ENCODE results near the gene YBX1.
"Not testable (repeated sequence)": the region's sequence is repeated elsewhere in the genome, so short reads cannot be mapped to it uniquely, and the experiment has no call there.

The YBX1 gene

GRCh38 chr1:42689912-42690311 lies 7.7 kb downstream of the YBX1 start:
- no peak for DNase-seq

GRCh38 chr1:42690477-42691156 lies 8.4 kb downstream of the YBX1 start:
- DNase-seq, result no peak

GRCh38 chr1:42691157-42691498 lies 8.9 kb downstream of the YBX1 start:
- no peak for DNase-seq

- DNase-seq, result no peak
These were observed 10.2 kb downstream of the YBX1 start for GRCh38 chr1:42692461-42692860.

GRCh38 chr1:42692911-42693310 lies 10.7 kb downstream of the YBX1 start:
- DNase-seq, result no peak

- DNase-seq, result no peak
These were observed 16.0 kb downstream of the YBX1 start for GRCh38 chr1:42698081-42698813.

- DNase-seq, result no peak
These were observed 17.8 kb downstream of the YBX1 start for GRCh38 chr1:42700006-42700405.

- DNase-seq, result no peak
These were observed 21.8 kb downstream of the YBX1 start for GRCh38 chr1:42703888-42704464.

GRCh38 chr1:42712808-42713207 lies 30.6 kb downstream of the YBX1 start:
- DNase-seq, result not testable (repeated sequence)

- no peak for DNase-seq
These were observed 31.1 kb downstream of the YBX1 start for GRCh38 chr1:42713293-42713692.

GRCh38 chr1:42714441-42714840 lies 32.2 kb downstream of the YBX1 start:
- DNase-seq, result not testable (repeated sequence)

GRCh38 chr1:42720868-42721267 lies 38.6 kb downstream of the YBX1 start:
- no peak for DNase-seq

GRCh38 chr1:42721926-42722325 lies 39.7 kb downstream of the YBX1 start:
- DNase-seq, result no peak

GRCh38 chr1:42722403-42722802 lies 40.2 kb downstream of the YBX1 start:
- DNase-seq, result not testable (repeated sequence)

GRCh38 chr1:42723511-42723910 lies 41.3 kb downstream of the YBX1 start:
- DNase-seq, result no peak

GRCh38 chr1:42725820-42726219 lies 43.6 kb downstream of the YBX1 start:
- DNase-seq, result not testable (repeated sequence)

- DNase-seq, result no peak
These were observed 47.8 kb downstream of the YBX1 start for GRCh38 chr1:42730002-42730401.

- no peak for DNase-seq
These were observed 48.8 kb downstream of the YBX1 start for GRCh38 chr1:42730988-42731387.

- DNase-seq, result no peak
These were observed 49.4 kb downstream of the YBX1 start for GRCh38 chr1:42731585-42731984.

GRCh38 chr1:42732126-42732680 lies 50.0 kb downstream of the YBX1 start:
- no peak for DNase-seq

GRCh38 chr1:42733415-42734200 lies 51.4 kb downstream of the YBX1 start:
- DNase-seq, result no peak

All from nucleus accumbens (tissue), 56 donors.